GM12864 (cell line): ENCODE measurements around the gene PTS.
"Not testable (repeated sequence)": the region's sequence is repeated elsewhere in the genome, so short reads cannot be mapped to it uniquely, and the experiment has no call there.

Experiments
- DNase-seq: peaks from one replicate; pipeline ENCODE4 v3.0.0-alpha.2; 2011; ENCODE audit warnings: low read depth
- H3K4me3 ChIP-seq: 2 replicates; pipeline ENCODE4 v1.5.1; 2011; ENCODE audit warnings: mild to moderate bottlenecking, low read depth, low read length, control low read depth
- TF ChIP-seq, protein P1 (sequence below): IDR thresholded peaks from 2 replicates; pipeline ENCODE4 v1.5.1; 2011; ENCODE audit warnings: low read depth, mild to moderate bottlenecking, moderate library complexity, low read length, control low read depth, inconsistent platforms; ENCODE audit errors: missing control alignments

PTS gene

DNA sequence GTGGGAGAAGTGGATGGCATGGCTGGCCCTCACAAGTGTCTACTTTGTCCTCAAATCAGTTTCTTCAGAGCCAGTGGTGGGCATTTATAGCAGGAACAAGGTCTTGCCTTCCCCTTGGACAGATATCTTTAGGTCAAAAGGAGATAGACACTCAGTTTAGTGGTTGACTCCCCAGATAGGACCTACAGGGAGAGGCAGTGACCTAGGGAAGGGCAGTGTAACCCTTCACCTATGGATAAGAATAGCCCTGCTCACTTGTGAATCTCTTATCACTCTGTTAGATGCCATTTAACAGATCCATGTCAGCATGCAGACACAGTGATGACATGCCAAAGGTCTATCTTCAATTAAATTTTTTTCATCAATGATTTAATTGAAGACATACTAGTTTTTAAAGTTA lies 39.9 kb upstream of the PTS start:
- TF ChIP-seq, protein P1, sequence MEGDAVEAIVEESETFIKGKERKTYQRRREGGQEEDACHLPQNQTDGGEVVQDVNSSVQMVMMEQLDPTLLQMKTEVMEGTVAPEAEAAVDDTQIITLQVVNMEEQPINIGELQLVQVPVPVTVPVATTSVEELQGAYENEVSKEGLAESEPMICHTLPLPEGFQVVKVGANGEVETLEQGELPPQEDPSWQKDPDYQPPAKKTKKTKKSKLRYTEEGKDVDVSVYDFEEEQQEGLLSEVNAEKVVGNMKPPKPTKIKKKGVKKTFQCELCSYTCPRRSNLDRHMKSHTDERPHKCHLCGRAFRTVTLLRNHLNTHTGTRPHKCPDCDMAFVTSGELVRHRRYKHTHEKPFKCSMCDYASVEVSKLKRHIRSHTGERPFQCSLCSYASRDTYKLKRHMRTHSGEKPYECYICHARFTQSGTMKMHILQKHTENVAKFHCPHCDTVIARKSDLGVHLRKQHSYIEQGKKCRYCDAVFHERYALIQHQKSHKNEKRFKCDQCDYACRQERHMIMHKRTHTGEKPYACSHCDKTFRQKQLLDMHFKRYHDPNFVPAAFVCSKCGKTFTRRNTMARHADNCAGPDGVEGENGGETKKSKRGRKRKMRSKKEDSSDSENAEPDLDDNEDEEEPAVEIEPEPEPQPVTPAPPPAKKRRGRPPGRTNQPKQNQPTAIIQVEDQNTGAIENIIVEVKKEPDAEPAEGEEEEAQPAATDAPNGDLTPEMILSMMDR, result no peak
- H3K4me3 ChIP-seq, result no peak overlapping the region
- no peak for DNase-seq

DNA sequence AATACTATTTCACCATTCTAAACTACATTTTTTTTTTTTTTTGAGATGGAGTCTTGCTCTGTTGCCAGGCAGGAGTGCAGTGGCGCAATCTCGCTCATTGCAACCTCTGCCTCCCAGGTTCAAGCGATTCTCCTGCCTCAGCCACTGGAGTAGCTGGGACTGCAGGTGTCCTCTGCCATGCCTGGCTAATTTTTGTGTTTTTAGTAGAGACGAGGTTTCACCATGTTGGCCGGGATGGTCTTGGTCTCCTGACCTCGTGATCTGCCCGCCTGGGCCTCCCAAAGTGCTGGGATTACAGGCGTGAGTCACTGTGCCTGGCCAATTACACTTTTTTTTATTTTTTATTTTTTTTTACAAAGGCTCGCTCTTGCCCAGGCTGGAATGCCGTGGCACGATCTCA lies 31.1 kb upstream of the PTS start:
- not testable (repeated sequence) for DNase-seq, H3K4me3 ChIP-seq

DNA sequence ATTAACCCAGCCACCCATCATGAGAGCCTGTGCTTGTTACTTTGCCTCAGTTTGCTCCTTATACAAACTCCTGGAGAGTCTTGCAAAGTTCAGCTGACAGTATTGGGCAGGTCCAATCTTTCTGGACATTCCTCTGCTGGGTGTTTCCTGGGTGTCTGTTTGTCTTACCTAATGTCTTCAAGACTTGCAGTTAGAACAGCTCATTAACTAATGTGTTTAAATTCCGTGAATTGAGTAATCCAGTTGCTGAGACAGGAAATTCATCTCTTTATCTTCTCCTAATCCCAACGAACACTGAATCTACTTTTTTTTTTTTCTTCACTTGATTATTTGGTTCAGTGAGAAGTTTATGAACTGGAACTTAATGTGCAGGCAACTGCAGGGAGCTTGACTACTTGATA lies 30.3 kb upstream of the PTS start:
- TF ChIP-seq, protein P1, result no peak
- no peak overlapping the region for H3K4me3 ChIP-seq
- no peak for DNase-seq

DNA sequence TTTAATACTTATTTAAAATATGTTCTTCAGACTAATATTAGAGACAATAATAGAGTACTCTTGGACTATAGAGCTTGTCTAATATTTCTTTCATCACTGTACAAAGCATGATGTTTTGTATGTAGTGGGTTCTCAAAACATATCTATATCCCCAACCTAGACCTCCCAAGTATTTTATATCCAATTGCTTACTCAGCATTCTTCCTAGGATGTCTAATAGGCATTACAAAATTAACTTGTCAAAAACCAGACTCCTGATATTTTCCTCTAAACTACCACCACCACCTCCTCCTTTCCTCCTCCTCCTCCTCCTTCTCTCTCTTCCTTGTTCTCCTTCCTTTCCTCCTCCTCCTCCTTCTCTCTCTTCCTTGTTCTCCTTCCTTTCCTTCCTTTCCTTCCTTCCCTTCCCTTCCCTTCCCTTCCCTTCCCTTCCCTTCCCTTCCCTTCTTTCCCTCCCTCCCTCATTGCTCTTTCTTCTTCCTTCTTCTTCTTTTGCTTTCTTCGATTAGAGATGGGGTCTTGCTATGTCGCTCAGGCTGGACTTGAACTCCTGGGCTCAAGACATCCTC lies 29.6 kb upstream of the PTS start:
- TF ChIP-seq, protein P1, result no peak
- no peak overlapping the region for H3K4me3 ChIP-seq
- DNase-seq, result no peak

DNA sequence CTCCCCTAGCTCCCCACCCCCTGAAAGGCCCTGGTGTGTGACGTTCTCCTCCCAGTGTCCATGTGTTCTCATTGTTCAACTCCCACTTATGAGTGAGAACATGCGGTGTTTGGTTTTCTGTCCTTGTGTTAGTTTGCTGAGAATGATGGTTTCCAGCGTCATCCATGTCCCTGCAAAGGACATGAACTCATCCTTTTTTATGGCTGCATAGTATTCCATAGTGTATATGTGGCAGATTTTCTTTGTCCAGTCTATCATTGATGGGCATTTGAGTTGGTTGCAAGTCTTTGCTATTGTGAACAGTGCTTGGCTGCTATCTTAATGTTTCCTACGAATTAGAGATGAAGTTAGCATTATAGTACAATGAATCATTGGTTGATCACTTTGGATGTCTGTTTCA lies 27.1 kb upstream of the PTS start:
- DNase-seq, result not testable (repeated sequence)

DNA sequence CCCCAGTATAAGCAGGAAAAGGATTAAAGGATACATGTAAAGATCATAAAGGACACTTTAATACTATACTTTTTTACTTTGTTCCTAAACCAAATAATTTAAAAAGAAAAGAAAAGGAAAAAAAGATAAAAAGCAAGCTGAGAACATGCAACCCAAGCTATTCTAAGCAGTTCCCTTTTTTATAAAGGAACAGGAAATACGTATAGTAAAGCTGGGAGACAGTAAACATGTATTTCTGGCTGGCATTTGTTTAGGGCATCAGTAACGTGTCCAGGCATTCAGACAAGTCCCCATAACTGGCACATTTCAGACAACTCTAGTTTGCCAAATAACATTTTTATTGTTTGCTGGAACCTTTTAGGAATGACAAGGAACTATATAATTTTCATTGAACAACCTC lies 26.0 kb upstream of the PTS start:
- TF ChIP-seq, protein P1, result no peak
- DNase-seq, result no peak

More for the DNA sequence above, 27.1 kb upstream of the PTS start:
- H3K4me3 ChIP-seq, result not testable (repeated sequence)

DNA sequence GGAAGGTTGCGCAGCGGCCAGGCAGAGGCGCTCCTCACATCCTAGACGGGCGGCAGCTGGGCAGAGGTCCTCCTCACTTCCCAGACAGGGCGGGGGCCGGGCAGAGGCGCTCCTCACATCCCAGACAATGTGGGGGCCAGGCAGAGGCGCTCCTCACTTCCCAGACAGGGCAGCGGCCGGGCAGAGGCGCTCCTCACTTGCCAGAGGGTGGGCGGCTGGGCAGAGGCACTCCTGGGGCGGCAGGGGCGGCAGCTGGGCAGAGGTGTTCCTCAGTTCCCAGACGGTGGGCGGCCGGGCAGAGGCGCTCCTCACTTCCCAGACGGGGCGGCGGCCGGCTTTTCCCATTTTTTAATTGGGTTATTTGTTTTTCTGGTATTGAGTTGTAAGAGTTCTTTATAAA lies 20.2 kb upstream of the PTS start:
- no peak overlapping the region for H3K4me3 ChIP-seq
- DNase-seq, result no peak
- TF ChIP-seq, protein P1, result no peak

More for the DNA sequence above, 26.0 kb upstream of the PTS start:
- H3K4me3 ChIP-seq, result no peak overlapping the region

DNA sequence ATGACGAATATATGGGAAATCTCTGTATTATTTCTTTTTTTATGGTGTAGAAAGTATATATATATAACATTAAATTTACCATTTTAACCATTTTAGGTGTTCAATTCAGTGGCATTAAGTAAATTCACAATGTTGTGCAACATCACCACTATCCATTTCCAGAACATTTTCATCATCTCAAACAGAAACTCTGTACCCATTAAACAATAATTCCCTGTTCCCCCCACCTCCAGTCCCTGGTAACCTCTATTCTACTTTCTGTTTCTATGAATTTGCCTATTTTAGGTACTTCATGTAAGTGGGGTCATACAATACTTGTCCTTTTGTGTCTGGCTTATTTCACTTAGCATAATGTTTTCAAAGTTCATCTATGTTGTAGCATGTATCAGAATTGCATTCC lies 15.3 kb upstream of the PTS start:
- DNase-seq, result no peak
- no peak overlapping the region for H3K4me3 ChIP-seq
- TF ChIP-seq, protein P1, result no peak
